HL-60 (cell line): ENCODE data around the gene CD38.
"Not testable (repeated sequence)": the region's sequence is repeated elsewhere in the genome, so short reads cannot be mapped to it uniquely, and the experiment has no call there.

Experiments used
- DNase-seq, 2 experiments: peaks; one replicate each; pipeline ENCODE4 v3.0.0-alpha.2; 2010 to 2020; ENCODE audit warnings: low read depth in 1 of 2, low spot score in 1 of 2
- H3K27ac ChIP-seq: fragments of 250-450 bp; sonication (Bioruptor Pico); replicated peaks from 2 replicates; pipeline ENCODE4 v1.5.1; 2020; ENCODE audit warnings: mild to moderate bottlenecking, moderate library complexity
- H3K27me3 ChIP-seq: fragments of 250-450 bp; sonication (Bioruptor Pico); 2 replicates; pipeline ENCODE4 v1.5.1; 2021; ENCODE audit warnings: mild to moderate bottlenecking, moderate library complexity; ENCODE audit not compliant: insufficient read depth, poor library complexity, severe bottlenecking
- H3K4me3 ChIP-seq: replicated peaks from 2 replicates; pipeline ENCODE4 v1.5.1; 2011; ENCODE audit warnings: mild to moderate bottlenecking, control low read depth, low read length; ENCODE audit not compliant: insufficient read depth
- CTCF ChIP-seq: IDR thresholded peaks from one replicate; pipeline ENCODE4 v1.5.1; 2011; ENCODE audit warnings: low read length, control low read depth, inconsistent platforms; ENCODE audit not compliant: insufficient read depth
- GABPA ChIP-seq: IDR thresholded peaks from 2 replicates; pipeline ENCODE4 v1.6.1; 2012; ENCODE audit warnings: low read depth
- POLR2AphosphoS5 ChIP-seq: IDR thresholded peaks from 2 replicates; pipeline ENCODE4 v1.6.1; 2012; ENCODE audit warnings: low read depth
- REST ChIP-seq: IDR thresholded peaks from 2 replicates; pipeline ENCODE4 v1.6.1; 2012; ENCODE audit warnings: low read depth; ENCODE audit not compliant: insufficient replicate concordance
- SPI1 ChIP-seq: IDR thresholded peaks from 2 replicates; pipeline ENCODE4 v1.6.1; 2012; ENCODE audit warnings: low read depth, mild to moderate bottlenecking, borderline replicate concordance
- long read RNA-seq: library from polyadenylated mRNA; unstranded; transcript quantifications from one replicate; pipeline ENCODE4 v2.0.0, GENCODE V29; 2020

CD38 gene
- long read RNA-seq, full-length matches to known transcripts: 35 of 48 reads
- long read RNA-seq, partial matches to known transcripts: 0 of 48 reads
- long read RNA-seq, other reads (novel, unspliced or antisense): 13 of 48 reads

GRCh38 chr4:15778289-15779241 is at the start of gene CD38:
CD38 (plus strand) TSS chr4:15778328; CDS start chr4:15778415, 87 bp downstream.
- TF ChIP-seq REST (no peak), POLR2AphosphoS5 (peak; percentile 83)
- Histone ChIP-seq H3K27me3 (no peaks in the 10 kb centered on the region), H3K4me3 (peak within 1 kb of the TSS; percentile 64), H3K27ac (peak within 1 kb of the TSS; percentile 61)
- DNase-seq: peak; percentile 55 to 85

- no peaks in the 10 kb centered on the region for H3K27me3 ChIP-seq
- H3K27ac ChIP-seq: no peak overlapping the region
- no peak overlapping the region for H3K4me3 ChIP-seq
- peak in 1 of 2 experiments; percentile 50 for DNase-seq
- peak; percentile 60 for TF ChIP-seq CTCF
- no peak for TF ChIP-seq POLR2AphosphoS5
Observed at GRCh38 chr4:15729910-15730533, 48.1 kb upstream of the CD38 start.

- H3K4me3 ChIP-seq, DNase-seq, H3K27ac ChIP-seq, H3K27me3 ChIP-seq: not testable (repeated sequence)
Observed at GRCh38 chr4:15733061-15733460, 45.1 kb upstream of the CD38 start.

- DNase-seq: no peak
- Histone ChIP-seq H3K27ac (no peak overlapping the region), H3K27me3 (no peaks in the 10 kb centered on the region), H3K4me3 (no peak overlapping the region)
- TF ChIP-seq GABPA (no peak), POLR2AphosphoS5 (no peak)
Observed at GRCh38 chr4:15735536-15735935, 42.6 kb upstream of the CD38 start.

GRCh38 chr4:15736514-15737050 is 41.5 kb upstream of the CD38 start:
- DNase-seq: no peak
- TF ChIP-seq POLR2AphosphoS5: no peak
- no peak for TF ChIP-seq GABPA
- TF ChIP-seq REST: no peak
- no peak for TF ChIP-seq SPI1
- TF ChIP-seq CTCF: no peak
- no peaks in the 10 kb centered on the region for H3K27me3 ChIP-seq
- H3K27ac ChIP-seq: no peak overlapping the region
- no peak overlapping the region for H3K4me3 ChIP-seq
